Occipital lobe (tissue), 2 donors: Measurements from ENCODE around the gene RNASE1. TPM values are rescaled to one million over a fixed set of nuclear protein-coding genes. Genes with fewer than 3 reads are reported as not detected.
"Not testable (repeated sequence)": the region's sequence is repeated elsewhere in the genome, so short reads cannot be mapped to it uniquely, and the experiment has no call there.

Experiments
- DNase-seq: peaks from one replicate; lab custom pipeline; 2025; lab: John Stamatoyannopoulos, UW
- total RNA-seq: library from RNA; depleted of rRNA; stranded (reverse); fragments of >200 nt; gene quantifications from one replicate; pipeline ENCODE4 v1.2.3, GENCODE V29; 2014

RNASE1 gene
- total RNA-seq, 1 donor from 2014 or later, result 9.2 TPM

DNA sequence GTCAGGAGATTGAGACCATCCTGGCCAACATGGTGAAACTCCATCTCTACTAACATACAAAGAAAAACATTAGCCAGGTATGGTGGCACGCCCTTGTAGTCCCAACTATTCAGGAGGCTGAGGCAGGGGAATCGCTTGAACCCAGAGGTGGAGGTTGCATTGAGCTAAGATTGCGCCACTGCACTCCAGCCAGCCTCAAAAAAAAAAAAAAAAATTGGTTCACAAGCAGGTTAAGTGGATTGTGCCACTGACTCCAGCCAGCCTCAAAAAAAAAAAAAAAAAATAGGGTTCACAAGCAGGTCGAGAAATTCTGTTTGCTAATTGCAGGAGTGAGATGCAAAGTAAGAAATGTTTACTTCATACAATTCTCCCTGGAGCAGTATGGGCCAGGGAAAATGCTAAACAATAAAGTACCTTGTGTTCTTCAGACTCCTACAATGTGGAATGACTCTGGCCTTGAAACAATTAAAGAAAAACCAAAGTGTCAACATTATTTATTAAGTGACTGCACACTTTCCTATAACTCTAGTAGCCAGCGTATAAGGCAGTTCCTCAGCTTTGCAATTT is 28.3 kb downstream of the RNASE1 start:
- DNase-seq, result no peak

DNA sequence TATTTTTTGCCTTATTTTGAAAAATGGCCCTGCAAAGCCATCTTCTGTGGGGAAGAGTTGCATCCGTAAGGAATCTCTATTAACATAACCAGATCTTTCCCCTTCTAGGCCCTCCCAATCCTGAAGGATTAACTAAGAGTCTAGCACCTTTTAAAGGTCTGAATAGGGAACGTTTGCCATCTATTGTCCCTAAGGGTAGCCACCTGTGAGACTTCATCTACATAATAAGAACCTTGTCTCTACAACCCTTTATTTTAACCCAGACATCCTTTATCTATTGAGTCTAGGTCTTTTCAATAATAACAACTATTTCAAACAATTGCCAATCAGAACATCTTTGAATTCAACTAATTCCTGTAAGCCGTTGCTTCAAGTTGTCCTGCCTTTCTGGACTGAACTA is 30.0 kb downstream of the RNASE1 start:
- DNase-seq, result no peak

DNA sequence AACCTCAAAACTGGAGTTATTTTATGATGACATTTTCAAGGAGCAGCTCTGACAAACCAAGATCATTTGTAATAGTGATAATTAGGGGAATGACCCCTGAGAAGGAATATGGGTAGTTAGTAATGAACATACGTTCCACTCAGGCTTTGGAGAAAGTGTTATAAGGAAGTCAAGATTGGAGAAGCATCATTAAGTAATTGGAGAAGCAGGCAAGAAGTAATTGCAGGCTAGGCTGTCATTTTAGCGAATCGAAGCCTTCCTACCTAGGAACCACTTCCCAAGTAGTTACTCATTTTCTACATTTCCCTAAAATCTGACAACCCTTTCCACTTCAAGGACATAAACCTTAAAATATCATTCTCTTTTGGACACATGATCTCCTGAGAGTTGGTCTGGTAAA is 33.2 kb downstream of the RNASE1 start:
- no peak for DNase-seq

DNA sequence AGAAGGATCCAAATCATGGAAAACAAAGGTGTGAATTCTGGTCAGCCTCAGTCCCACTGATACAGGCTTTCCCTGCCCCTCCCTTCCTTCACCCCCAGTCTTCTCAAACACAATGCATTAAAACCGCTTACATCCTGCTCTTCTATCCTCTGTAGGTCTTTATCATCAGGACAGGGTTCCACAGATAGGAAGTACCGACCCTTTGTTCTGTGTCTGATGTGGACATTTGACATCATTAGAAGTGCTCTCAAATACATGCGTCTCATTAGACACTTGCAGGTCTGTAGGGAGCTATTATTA is 34.1 kb downstream of the RNASE1 start:
- DNase-seq, result no peak

DNA sequence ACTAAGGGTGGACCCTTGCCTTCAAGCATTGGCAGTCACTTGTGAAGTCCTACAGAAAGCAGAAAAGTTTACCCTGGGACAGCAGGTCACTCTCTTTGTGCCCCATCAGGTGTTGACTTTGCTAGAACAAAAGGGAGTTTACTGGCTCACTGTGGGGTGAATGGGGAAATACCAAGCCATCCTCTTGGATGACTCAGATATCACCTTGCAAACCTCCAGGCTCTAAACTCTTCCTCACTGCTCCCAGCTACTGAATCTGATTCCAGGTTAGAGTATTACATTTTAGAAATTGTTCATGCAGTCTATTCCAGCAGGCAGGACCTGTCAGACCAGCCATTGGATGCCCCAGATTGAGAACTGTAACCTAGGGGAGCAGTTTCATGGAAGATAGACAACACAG is 41.7 kb downstream of the RNASE1 start:
- no peak for DNase-seq

DNA sequence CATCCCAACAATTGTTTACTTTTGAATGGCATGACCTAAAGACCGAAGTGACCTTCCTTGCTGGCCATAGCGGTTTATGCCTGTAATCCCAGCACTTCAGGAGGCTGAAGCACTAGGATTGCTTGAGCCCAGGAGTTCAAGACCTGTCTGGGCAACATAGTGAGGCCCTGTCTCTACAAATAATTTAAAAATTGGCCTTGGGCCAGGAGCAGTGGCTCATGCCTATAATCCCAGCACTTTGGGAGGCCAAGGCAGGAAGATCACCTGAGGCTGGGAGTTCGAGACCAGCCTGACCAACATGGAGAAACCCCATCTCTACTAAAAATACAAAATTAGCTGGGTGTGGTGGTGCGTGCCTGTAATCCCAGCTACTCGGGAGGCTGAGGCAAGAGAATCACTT is 43.2 kb downstream of the RNASE1 start:
- DNase-seq, result not testable (repeated sequence)

DNA sequence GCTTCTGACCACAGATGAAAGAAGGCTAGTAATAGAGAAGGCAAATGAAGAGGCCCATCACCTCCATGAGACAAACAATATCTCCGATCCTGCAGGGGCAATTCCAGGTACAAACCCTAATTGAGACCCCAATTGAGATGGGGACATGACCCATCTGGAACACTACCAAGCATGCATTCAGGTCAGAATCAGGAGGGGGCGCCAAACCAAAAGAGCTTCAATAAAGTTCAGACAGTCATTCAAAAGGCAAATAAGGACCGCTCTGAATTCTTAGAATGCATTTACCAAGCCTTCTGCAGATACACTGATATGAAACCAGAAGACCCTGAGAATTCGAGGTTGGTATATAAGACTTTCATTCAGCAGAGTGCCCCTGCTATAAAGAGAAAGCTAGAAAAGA is 44.7 kb downstream of the RNASE1 start:
- no peak for DNase-seq

DNA sequence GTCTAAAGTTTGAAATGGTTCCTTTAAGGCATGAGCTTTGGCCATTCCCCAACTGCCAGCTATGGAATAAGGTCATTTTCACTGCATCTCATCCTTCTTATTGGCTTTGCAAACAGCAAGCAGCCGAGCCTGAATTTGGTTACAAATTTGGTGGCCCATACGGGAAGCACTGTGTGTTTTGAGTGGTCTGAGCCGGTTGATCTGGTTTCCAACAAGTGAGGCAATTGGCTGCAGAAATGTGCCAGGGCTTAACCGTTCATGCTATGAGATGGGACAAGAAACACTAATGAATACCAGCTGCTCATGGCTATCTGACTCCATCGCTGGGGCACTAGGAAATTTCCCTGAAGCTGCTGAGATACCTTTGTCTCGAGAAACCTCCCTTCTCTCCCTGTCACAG is 47.6 kb downstream of the RNASE1 start:
- no peak for DNase-seq

DNA sequence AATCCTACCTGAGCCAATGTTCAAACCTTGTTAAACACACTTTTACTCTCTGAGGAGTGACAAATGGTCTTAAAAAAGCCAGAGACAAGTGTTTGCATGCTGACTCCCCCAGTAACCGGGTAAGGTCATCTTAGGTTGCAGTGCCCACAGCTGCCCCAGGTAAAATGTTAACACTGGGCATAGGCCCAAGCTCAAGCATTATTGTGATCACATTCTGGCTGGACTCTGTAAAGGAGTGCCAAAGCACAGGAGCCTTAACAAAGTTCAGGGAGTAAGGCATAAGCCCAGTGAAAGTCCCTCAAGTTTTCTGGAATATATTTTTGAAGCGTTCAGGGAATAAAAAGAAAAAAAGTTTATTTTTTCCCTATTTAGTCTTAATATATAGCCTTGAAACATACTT is 48.3 kb downstream of the RNASE1 start:
- no peak for DNase-seq

DNA sequence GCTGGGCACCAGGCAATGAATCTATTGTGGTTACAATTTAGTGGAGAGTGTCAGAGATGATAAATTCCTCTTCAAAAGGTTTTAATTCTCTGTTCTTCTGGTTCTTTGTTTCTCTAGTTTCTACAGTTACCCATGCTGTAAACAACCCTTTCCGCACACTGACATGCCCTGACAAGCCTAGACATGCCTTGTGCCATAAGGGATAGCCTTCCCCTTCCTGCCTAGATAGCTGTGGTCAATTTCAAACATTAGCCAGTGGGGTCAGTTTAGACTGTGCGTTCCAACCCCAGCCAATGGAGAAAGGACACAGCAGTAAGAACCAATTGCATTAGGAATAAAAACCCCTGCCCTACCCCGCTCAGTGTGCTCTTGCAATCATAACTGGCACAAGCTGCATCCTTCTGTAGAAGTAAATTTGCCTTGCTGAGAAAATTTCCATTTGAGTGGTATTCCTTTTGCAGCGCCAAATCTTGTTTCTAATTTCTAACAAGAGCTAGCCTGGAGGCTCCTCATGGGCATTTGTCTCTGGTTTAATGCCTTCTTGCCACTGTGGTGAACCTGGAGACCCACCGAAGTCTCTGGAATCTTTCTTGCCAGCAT is 50.6 kb downstream of the RNASE1 start:
- DNase-seq, result no peak

Other genes starting within 250 kb of the RNASE1 start
- gene RNASE9, start 241.8 kb downstream of the RNASE1 start, total RNA-seq, result not detected
- not detected for gene RNASE11, start 214.8 kb downstream of the RNASE1 start, total RNA-seq
- not detected for gene RNASE12, start 211.5 kb downstream of the RNASE1 start, total RNA-seq
- gene OR6S1, start 161.2 kb downstream of the RNASE1 start, total RNA-seq, result not detected
- 2.2 TPM for gene RNASE4, start 118.3 kb downstream of the RNASE1 start, total RNA-seq
- 0.16 TPM for gene ANG, start 114.1 kb downstream of the RNASE1 start, total RNA-seq
- not detected for gene EDDM3A, start 57.0 kb downstream of the RNASE1 start, total RNA-seq
- not detected for gene EDDM3B, start 34.4 kb downstream of the RNASE1 start, total RNA-seq
- gene RNASE6, start 21.6 kb downstream of the RNASE1 start, total RNA-seq, result 1.1 TPM
- not detected for gene RNASE3, start 88.5 kb upstream of the RNASE1 start, total RNA-seq
- gene RNASE2, start 152.6 kb upstream of the RNASE1 start, total RNA-seq, result not detected
- 29.0 TPM for gene METTL17, start 187.1 kb upstream of the RNASE1 start, total RNA-seq
- not detected for gene SLC39A2, start 196.4 kb upstream of the RNASE1 start, total RNA-seq
- 68.5 TPM for gene NDRG2, start 222.2 kb upstream of the RNASE1 start, total RNA-seq
- gene TPPP2, start 227.4 kb upstream of the RNASE1 start, total RNA-seq, result not detected
- gene RNASE13, start 232.0 kb upstream of the RNASE1 start, total RNA-seq, result not detected
- gene RNASE7, start 239.5 kb upstream of the RNASE1 start, total RNA-seq, result not detected